Progenitor cell of endocrine pancreas (in vitro differentiated cells): ENCODE results near the gene UPK3A. TPM values are rescaled to one million over a fixed set of nuclear protein-coding genes. Genes with fewer than 3 reads are reported as not detected.
"Not testable (repeated sequence)": the region's sequence is repeated elsewhere in the genome, so short reads cannot be mapped to it uniquely, and the experiment has no call there.

Source experiments
- DNase-seq: peaks from one replicate; pipeline ENCODE4 v3.0.0; 2021; ENCODE audit warnings: low spot score; ENCODE audit not compliant: unreplicated experiment
- H3K27ac Mint-ChIP-seq: 2 replicates; pipeline ENCODE4 v1.8.0; 2021; ENCODE audit warnings: mild to moderate bottlenecking, moderate library complexity, mixed read lengths
- H3K27me3 Mint-ChIP-seq: 2 replicates; pipeline ENCODE4 v1.8.0; 2021; ENCODE audit warnings: mixed read lengths
- H3K36me3 Mint-ChIP-seq: 2 replicates; pipeline ENCODE4 v1.8.0; 2022; ENCODE audit warnings: mixed read lengths; ENCODE audit not compliant: insufficient read depth
- H3K4me1 Mint-ChIP-seq: 2 replicates; pipeline ENCODE4 v1.8.0; 2021; ENCODE audit warnings: low read depth, mixed read lengths
- H3K4me3 Mint-ChIP-seq: 2 replicates; pipeline ENCODE4 v1.8.0; 2021; ENCODE audit warnings: low read depth, mild to moderate bottlenecking, moderate library complexity, mixed read lengths
- H3K9me3 Mint-ChIP-seq: 2 replicates; pipeline ENCODE4 v1.8.0; 2021; ENCODE audit warnings: low read depth, mixed read lengths
- CTCF ChIP-seq: fragments of 200-600 bp; sonication (generic); IDR thresholded peaks from one replicate; pipeline ENCODE4 v1.5.0; 2021; ENCODE audit warnings: antibody characterized with exemption, mild to moderate bottlenecking; ENCODE audit not compliant: unreplicated experiment
- total RNA-seq: library from RNA; stranded (reverse); gene quantifications from 2 replicates; pipeline ENCODE4 v1.2.1, GENCODE V29; 2021

Gene UPK3A
- total RNA-seq, 1 donor from 2014 or later = 0.57 TPM

- no peaks in the 10 kb centered on the region for H3K36me3 Mint-ChIP-seq
- peaks cover 24% of the 10 kb centered on the region for H3K27me3 Mint-ChIP-seq
- no peak overlapping the region for H3K27ac Mint-ChIP-seq
- H3K9me3 Mint-ChIP-seq = no peaks in the 10 kb centered on the region
- H3K4me1 Mint-ChIP-seq = peaks cover 9% of the 10 kb centered on the region
- TF ChIP-seq CTCF = no peak
- H3K4me3 Mint-ChIP-seq = peak overlapping the region; percentile 76
- no peak for DNase-seq
Measured at GRCh38 chr22:45270095-45271020, 14.4 kb upstream of the UPK3A start.

DNA sequence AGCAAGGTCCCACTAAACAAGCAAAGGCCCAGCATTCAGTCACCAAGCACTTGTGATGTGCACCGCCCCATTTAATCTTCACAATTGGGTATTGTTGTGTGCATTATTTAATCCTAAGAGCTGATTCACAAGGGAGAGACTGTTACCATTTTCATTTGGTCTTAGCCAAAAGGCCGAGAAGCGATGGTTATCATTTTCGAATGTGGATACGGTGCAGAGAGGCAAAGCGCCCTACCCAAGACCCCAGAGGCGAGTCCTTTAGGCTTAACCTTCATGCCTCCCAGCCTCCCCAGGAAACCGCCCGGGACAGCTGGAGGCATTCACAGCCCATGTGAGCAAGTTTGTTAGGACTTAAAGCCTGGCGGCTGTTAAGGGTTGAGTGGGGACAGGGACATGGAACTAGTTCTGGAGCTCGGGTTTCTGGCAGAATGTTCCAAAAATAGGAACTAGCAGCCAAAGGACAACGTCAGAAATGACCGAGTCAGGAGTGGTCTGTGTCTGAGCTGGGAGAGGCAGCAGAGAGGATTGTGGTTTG is 13.0 kb upstream of the UPK3A start:
- H3K27ac Mint-ChIP-seq = no peak overlapping the region
- TF ChIP-seq CTCF = no peak
- no peak overlapping the region for H3K4me3 Mint-ChIP-seq
- no peaks in the 10 kb centered on the region for H3K36me3 Mint-ChIP-seq
- no peak for DNase-seq
- no peaks in the 10 kb centered on the region for H3K9me3 Mint-ChIP-seq
- H3K4me1 Mint-ChIP-seq = peaks cover 9% of the 10 kb centered on the region
- peaks cover 24% of the 10 kb centered on the region for H3K27me3 Mint-ChIP-seq

- Mint-ChIP-seq H3K4me3 (no peak overlapping the region), H3K27me3 (peaks cover 24% of the 10 kb centered on the region), H3K36me3 (no peaks in the 10 kb centered on the region), H3K9me3 (no peaks in the 10 kb centered on the region), H3K4me1 (peaks cover 9% of the 10 kb centered on the region), H3K27ac (no peak overlapping the region)
- TF ChIP-seq CTCF = no peak
- no peak for DNase-seq
Measured at GRCh38 chr22:45272498-45272897, 12.3 kb upstream of the UPK3A start.

GRCh38 chr22:45273452-45274075 is 11.2 kb upstream of the UPK3A start:
- Mint-ChIP-seq H3K4me3 (no peak overlapping the region), H3K27me3 (peaks cover 28% of the 10 kb centered on the region), H3K27ac (no peak overlapping the region), H3K36me3 (no peaks in the 10 kb centered on the region), H3K4me1 (peaks cover 9% of the 10 kb centered on the region), H3K9me3 (no peaks in the 10 kb centered on the region)
- DNase-seq = no peak
- TF ChIP-seq CTCF = no peak

DNA sequence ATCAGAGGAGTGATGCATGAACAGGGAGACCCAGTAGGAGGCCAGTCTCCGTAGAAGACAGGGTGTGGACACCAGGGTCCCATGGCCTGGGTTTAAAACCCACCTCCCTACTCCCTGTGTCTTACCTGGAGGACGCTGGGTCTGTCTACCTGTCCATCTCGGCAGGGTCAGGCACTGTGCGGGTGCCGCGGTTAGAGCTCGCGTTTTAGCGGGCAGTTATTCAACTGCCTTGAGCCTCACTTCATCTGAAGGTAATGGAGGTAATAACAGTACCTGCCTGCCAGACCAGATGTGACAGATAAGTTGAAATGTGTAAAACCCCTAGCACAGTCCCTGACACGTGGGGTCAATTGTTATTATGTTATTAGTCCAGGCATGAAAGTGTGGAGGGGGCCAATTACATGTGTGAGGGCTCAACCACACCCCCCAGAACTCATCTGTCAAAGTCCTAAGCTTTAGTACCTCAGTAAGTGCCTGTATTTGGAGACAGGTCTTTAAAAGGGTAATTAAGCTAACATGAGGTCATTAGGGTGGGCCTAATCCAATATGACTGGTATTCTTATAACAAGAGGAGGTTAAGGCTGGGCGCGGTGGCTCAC is 8.1 kb upstream of the UPK3A start:
- DNase-seq = no peak
- Mint-ChIP-seq H3K9me3 (no peaks in the 10 kb centered on the region), H3K27me3 (peaks cover 20% of the 10 kb centered on the region), H3K27ac (no peak overlapping the region), H3K36me3 (no peaks in the 10 kb centered on the region), H3K4me3 (no peak overlapping the region), H3K4me1 (peaks cover 9% of the 10 kb centered on the region)
- no peak for TF ChIP-seq CTCF

DNA sequence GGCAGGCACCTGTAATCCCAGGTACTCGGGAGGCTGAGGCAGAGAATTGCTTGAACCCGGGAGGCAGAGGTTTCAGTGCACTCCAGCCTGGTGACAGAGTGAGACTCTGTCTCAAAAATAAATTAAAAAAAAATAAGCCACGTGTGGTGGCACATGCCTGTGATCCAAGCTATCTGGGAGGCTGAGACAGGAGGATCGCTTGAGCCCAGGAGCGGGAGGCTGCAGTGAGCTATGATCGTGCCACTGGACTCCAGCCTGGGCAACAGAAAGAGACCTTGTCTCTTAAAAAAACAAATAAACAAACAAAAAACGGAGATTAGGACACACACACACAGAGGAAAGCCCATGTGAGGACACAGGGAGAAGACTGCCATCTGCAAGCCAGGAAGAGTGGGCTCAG is 7.0 kb upstream of the UPK3A start:
- DNase-seq, H3K27ac Mint-ChIP-seq, H3K4me3 Mint-ChIP-seq, H3K9me3 Mint-ChIP-seq, H3K4me1 Mint-ChIP-seq, H3K36me3 Mint-ChIP-seq: not testable (repeated sequence)
- peaks cover 26% of the 10 kb centered on the region for H3K27me3 Mint-ChIP-seq
